GM19193 (cell line): Measurements from ENCODE around the gene C4orf46.

Source experiments
- POLR2A ChIP-seq: IDR thresholded peaks from 4 replicates; pipeline ENCODE4 v1.6.1; 2011; ENCODE audit not compliant: insufficient read depth, insufficient read length; ENCODE audit errors: extremely low read depth

Gene C4orf46

DNA sequence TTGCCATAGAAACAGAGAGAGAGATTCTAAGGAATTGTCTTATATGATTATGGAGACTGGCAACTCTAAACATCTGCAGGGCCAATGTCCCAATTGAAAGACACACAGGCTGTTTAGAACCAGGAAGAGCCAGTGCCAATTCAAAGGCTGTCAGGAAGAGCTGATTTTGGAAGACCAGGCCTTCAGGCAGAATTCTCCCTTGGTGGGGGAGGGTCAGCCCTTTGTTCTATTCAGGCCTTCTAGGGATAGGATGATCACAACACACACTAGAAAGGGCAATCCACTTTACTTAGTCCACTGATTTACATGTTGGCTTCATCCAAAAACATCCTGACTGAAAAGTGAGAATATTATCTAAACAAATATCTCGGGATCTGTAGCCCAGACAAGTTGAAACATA lies 15.2 kb downstream of the C4orf46 start:
- no peak for TF ChIP-seq POLR2A

DNA sequence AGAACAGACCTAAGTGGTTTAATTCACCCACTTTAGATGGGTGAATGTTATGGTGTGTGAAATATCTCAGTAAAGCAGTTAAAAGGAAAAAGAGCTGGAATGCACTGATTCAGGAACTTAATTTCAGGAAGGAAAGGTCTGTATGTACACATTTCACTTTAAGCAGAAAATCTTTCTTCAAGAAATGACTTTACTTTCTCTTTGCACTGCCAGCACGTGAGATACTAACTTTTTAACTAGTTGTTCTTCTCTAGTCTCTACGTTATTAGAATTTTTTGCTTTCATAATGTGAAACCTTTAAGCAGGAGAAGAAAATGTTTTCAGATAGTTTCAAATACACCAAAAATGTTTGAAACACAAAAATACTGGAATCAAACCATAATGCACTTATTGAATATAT lies 18.8 kb downstream of the C4orf46 start:
- TF ChIP-seq POLR2A = no peak

DNA sequence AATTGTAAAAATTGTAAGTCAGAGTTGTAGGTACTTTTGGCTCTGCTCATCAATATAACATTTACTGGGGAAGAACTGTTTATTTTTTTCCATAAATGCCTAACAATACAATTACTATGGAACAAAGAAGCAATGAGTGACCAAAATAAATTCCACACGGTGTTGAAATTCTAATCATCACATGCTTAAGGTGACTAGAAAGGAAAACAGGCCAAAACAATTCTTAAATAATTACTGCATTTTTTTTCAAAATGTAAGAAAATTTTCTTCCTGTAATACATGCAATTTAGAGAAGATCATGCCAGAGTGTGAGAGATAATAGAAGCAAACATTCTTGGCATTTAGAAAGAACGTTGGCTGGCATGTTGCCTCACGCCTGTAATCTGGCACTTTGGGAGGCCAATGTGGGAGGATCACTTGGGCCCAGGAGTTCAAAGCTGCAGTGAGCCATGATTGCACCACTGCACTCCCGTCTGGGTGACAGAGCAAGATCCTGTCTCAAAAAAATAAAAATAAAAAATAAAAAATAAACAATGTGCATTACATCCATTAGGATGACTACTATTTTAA lies 22.5 kb downstream of the C4orf46 start:
- no peak for TF ChIP-seq POLR2A

DNA sequence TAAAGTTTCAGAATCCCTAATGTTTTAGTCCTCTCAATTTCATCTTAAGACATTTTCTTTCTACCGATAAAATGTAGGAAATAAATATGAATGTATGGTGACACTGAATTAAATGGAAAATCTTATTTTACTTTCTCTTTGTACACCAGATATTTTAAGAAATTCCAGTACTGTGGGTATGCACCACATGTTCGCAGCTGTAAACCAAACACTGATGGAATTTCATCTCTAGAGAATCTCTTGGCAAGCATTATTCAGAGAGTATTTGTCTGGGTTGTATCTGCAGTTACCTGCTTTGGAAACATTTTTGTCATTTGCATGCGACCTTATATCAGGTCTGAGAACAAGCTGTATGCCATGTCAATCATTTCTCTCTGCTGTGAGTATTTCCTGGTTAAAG lies 26.9 kb downstream of the C4orf46 start:
- no peak for TF ChIP-seq POLR2A

DNA sequence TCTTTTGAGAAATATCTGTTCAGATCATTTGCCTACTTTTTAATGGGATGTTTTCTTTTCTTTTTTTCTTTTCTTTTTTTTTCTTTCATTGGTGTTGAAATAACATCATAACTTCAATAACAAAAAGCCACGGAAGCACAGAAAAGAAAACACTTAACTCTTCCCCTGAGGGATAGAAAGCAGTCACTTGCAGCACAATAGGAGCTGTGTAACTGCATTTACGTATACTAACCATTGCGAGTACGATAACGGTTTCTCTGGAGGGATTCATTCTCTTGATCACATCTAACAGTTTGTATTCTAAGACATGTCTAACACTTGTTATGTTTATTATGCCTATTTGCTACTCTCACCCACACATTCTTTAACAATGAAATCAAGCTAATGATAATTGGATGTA lies 27.3 kb downstream of the C4orf46 start:
- TF ChIP-seq POLR2A = no peak

DNA sequence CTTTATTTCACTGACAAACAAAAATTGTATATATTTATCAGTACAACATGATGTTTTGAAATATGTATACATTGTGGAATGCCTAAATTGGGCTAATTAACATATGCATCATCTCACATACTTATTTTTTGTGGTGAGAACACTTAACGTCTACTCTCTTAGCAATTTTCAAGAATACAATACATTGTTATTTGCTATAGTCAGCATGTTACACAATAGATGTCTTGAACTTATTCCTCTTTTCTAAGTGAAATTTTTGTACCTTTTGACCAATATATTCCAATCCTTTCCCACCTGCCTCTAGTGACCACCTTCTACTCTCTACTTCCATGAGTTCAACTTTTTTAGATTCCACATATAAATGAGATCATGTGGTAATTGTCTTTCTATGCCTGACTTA lies 35.1 kb downstream of the C4orf46 start:
- no peak for TF ChIP-seq POLR2A

DNA sequence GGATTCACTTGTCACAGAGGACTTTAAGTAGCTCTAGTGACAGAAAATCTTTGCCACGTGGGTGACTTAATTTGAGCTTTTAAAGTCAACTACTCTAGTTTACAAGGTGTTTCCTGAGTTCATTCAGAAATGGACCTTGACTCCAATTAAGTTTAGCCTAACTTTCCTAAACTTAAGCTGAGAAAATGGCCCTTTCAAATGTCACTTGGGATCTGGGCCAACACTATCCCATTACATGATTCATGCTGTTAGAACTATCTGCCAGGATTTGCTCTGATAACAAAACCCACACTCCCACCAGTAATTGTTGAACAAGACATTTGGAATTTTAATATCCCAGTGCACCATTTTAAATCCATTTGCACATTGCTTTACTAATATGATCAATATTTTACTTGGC lies 40.8 kb downstream of the C4orf46 start:
- TF ChIP-seq POLR2A = no peak

DNA sequence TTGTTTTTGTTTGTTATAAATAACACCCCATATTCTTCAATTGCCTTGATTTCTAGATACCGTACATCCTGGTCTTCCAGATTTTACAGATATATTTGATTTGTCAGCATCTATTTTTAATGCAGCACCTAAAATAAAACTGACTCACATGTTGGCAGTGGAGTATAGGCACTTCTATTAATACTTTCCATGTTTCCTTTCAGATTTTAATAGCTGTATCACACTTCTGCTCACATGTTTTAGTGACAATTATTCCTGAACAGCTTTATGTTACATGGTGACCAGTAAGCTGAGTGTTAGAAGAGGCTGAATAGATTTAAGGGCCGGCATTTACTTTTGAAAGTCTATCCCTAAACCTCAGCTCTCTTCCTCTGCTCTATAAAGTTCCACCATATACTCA lies 46.1 kb downstream of the C4orf46 start:
- no peak for TF ChIP-seq POLR2A

DNA sequence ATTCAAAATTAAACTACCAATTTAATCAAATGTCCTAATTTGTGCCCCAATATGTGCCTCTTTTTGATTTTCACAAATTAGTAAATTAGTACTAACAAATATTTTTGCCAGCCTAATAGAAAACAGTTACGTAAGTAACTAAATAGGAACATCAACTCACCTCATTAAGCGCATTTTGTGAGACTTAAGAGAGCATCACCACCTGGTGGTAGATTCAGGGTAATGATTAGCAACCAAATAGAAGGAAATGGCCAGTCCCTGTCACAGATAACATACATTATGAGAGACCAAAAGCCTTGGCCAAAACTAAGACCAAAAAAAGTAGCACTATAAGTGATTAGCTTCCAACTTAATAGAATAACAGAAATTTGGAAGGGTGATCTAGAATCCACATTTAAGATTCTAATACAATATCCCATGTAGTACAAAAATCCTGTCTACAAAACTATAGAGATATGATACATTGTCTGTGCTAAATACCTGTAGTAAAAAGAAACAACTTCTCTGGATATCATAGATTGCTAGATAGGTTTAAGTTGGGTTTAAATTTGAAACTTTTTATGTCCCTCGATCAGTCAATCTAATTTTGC lies 46.7 kb downstream of the C4orf46 start:
- TF ChIP-seq POLR2A = no peak

DNA sequence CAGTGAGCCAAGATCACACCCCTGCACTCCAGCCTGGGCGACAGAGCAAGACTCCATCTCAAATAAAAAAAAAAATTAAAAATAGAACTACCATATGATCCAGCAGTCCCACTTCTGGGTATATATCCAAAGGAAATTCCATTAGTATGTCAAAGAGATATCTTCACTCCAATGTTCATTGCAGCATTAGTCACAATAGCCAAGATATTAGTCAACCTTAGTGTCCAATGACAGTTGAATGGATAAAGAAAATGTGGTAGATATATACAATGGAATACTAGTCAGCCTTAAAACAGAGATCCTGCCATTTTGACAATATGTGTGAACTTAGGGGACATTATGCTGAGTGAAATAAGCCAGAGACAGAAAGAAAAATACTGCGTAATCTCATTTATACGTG lies 49.4 kb downstream of the C4orf46 start:
- no peak for TF ChIP-seq POLR2A

DNA sequence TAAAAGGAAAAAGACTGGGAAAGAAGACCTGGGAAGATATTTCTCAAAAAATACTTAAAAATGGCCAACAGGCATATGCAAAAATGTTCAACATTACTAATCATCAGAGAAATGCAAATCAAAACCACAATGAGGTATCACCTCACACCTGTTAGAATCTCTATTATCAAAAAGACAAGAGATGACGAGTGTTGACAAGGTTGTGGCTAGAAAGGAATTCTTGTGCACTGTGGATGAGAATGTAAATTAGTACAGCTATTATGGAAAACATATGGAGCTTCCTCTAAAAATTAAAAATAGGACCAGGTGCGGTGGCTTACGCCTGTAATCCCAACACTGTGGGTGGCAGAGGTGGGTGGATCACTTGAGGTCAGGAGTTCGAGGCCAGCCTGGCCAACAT lies 50.0 kb downstream of the C4orf46 start:
- no peak for TF ChIP-seq POLR2A

DNA sequence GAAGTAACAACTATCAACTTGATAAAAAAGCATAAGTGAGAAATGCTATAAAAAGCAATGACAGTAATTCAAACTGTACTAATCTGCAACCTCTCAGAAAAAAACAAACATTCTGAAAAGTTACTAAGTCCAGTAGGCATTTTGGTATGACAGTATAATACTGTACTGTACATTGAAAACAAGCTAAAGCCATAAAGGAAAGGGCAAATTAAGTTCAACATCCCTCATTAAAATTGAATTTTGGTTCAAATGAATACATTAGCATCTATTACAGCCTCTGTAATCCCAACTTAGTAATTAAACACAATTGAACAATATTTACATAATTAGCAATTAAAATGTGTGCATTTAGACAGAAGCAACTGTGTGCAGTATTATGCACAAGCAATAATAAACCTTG lies 53.7 kb downstream of the C4orf46 start:
- no peak for TF ChIP-seq POLR2A
